Naive thymus-derived CD4-positive, alpha-beta T cell (primary cell): ENCODE results near the gene PRDM16. TPM values are rescaled to one million over a fixed set of nuclear protein-coding genes. Genes with fewer than 3 reads are reported as not detected.
"Not testable (repeated sequence)": the region's sequence is repeated elsewhere in the genome, so short reads cannot be mapped to it uniquely, and the experiment has no call there.

ENCODE experiments used
- ATAC-seq: fragments of 150-1000 bp; cut with Tn5 transposase; 2 replicates; pipeline ENCODE4 v1.10.0; 2021; ENCODE audit warnings: mild to moderate bottlenecking, moderate library complexity
- CTCF ChIA-PET: fragments of 350-600 bp; sonication (Branson Sonifier 250); formaldehyde crosslinking; loops from one replicate; lab custom pipeline; 2021; ENCODE audit warnings: antibody characterized with exemption; lab: Charles Lee
- POLR2A ChIA-PET: fragments of 350-600 bp; sonication (Branson Sonifier 250); formaldehyde crosslinking; loops from one replicate; lab custom pipeline; 2021; ENCODE audit warnings: antibody characterized with exemption, inconsistent platforms; lab: Charles Lee
- DNase-seq, 9 donors: peaks; one replicate each; pipeline versions ENCODE4 v3.0.0 to v3.0.0-alpha.2; 2020 to 2022; ENCODE audit warnings: mixed read lengths in 1 of 9
- H3K27ac ChIP-seq: one replicate; pipeline ENCODE4 v1.7.0; 2013; ENCODE audit warnings: mild to moderate bottlenecking, low read depth, low read length, moderate library complexity
- H3K27me3 ChIP-seq, 2 donors: one replicate each; pipeline ENCODE4 v1.7.0; 2013; ENCODE audit warnings: low read length in 2 of 2, mild to moderate bottlenecking in 2 of 2, moderate library complexity in 2 of 2; ENCODE audit not compliant: control insufficient read depth in 2 of 2, insufficient read depth in 2 of 2
- H3K36me3 ChIP-seq, 3 experiments: 1 replicate in 2 of 3; 2 replicates in 1 of 3; pipeline ENCODE4 v1.7.0; 2013; ENCODE audit warnings: low read length in 3 of 3, mild to moderate bottlenecking in 3 of 3, moderate library complexity in 1 of 3; ENCODE audit not compliant: insufficient read depth in 3 of 3, control insufficient read depth in 2 of 3
- H3K4me1 ChIP-seq, 2 donors: one replicate each; pipeline ENCODE4 v1.7.0; 2013; ENCODE audit warnings: low read length in 2 of 2, mild to moderate bottlenecking in 2 of 2, moderate library complexity in 1 of 2; ENCODE audit not compliant: control insufficient read depth in 2 of 2, insufficient read depth in 2 of 2
- H3K4me3 ChIP-seq: 2 replicates; pipeline ENCODE4 v1.7.0; 2013; ENCODE audit warnings: mild to moderate bottlenecking, low read length
- H3K9me3 ChIP-seq, 3 experiments: 1 replicate in 2 of 3; 2 replicates in 1 of 3; pipeline ENCODE4 v1.7.0; 2013; ENCODE audit warnings: low read length in 3 of 3; ENCODE audit not compliant: control insufficient read depth in 2 of 3
- H3K27ac Mint-ChIP-seq, 9 donors: one replicate each; pipeline ENCODE4 v1.8.0; 2020 to 2022; ENCODE audit warnings: mixed read lengths in 9 of 9, mild to moderate bottlenecking in 8 of 9, moderate library complexity in 5 of 9, inconsistent platforms in 2 of 9
- H3K27me3 Mint-ChIP-seq, 5 donors: one replicate each; pipeline ENCODE4 v1.8.0; 2021 to 2022; ENCODE audit warnings: mixed read lengths in 5 of 5, mild to moderate bottlenecking in 1 of 5
- H3K36me3 Mint-ChIP-seq, 5 donors: one replicate each; pipeline ENCODE4 v1.8.0; 2020 to 2022; ENCODE audit warnings: mixed read lengths in 5 of 5, mild to moderate bottlenecking in 3 of 5, inconsistent platforms in 1 of 5
- H3K4me1 Mint-ChIP-seq, 7 donors: one replicate each; pipeline ENCODE4 v1.8.0; 2020 to 2022; ENCODE audit warnings: mixed read lengths in 7 of 7, mild to moderate bottlenecking in 3 of 7, inconsistent platforms in 1 of 7
- H3K4me3 Mint-ChIP-seq, 10 donors: one replicate each; pipeline ENCODE4 v1.8.0; 2020 to 2022; ENCODE audit warnings: mild to moderate bottlenecking in 10 of 10, mixed read lengths in 10 of 10, moderate library complexity in 6 of 10, inconsistent platforms in 2 of 10
- H3K9me3 Mint-ChIP-seq, 11 donors: one replicate each; pipeline ENCODE4 v1.8.0; 2020 to 2022; ENCODE audit warnings: mixed read lengths in 11 of 11, mild to moderate bottlenecking in 4 of 11, inconsistent platforms in 1 of 11, moderate library complexity in 1 of 11
- intact Hi-C, 2 donors: fragments of 100-400 bp; cut with micrococcal nuclease; formaldehyde crosslinking; loops; one replicate each; pipeline ENCODE4 v1.15.1; 2023
- polyA plus RNA-seq, 2 donors: library from polyadenylated mRNA; unstranded; fragments of 300-500 nt; fragmentation: Illumina TruSeq; gene quantifications; one replicate each; pipeline ENCODE4 v1.2.3, GENCODE V29; 2021
- total RNA-seq, 6 experiments: library from RNA in 5 of 6; stranded (reverse) in 5 of 6; gene quantifications; 1 replicate in 5 of 6; 2 replicates in 1 of 6; pipeline ENCODE4 v1.2.3 and lab custom pipeline; 2021 to 2026

Gene PRDM16
- total and polyA plus RNA-seq, 7 experiments from 2014 or later: 0.05 to 0.61 (median 0.36) TPM; not detected in 2

DNA sequence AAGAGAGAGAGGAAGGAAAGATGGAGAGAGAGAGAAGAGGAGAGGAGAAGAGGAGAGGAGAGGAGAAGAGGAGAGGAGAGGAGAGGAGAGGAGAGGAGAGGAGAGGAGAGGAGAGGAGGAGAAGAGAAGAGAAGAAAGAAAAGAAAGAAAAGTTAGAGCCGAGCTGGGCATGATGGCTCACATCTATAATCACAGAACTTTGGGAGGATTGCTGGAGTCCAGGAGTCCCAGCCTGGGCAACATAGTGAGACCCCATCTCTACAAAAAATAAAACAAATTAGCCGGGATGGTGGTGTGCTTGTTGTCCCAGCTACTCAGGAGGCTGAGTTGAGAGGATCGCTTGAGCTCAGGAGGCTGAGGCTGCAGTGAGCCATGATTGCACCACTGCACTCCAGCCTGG lies 171.0 kb downstream of the PRDM16 start:
- POLR2A ChIA-PET, H3K27me3 ChIP-seq, H3K4me3 ChIP-seq, H3K4me3 Mint-ChIP-seq, CTCF ChIA-PET, H3K4me1 Mint-ChIP-seq, H3K27ac Mint-ChIP-seq, H3K36me3 Mint-ChIP-seq, DNase-seq, H3K36me3 ChIP-seq, H3K27ac ChIP-seq, H3K4me1 ChIP-seq, H3K9me3 ChIP-seq, ATAC-seq, H3K9me3 Mint-ChIP-seq, H3K27me3 Mint-ChIP-seq, intact Hi-C loops: not testable (repeated sequence)

DNA sequence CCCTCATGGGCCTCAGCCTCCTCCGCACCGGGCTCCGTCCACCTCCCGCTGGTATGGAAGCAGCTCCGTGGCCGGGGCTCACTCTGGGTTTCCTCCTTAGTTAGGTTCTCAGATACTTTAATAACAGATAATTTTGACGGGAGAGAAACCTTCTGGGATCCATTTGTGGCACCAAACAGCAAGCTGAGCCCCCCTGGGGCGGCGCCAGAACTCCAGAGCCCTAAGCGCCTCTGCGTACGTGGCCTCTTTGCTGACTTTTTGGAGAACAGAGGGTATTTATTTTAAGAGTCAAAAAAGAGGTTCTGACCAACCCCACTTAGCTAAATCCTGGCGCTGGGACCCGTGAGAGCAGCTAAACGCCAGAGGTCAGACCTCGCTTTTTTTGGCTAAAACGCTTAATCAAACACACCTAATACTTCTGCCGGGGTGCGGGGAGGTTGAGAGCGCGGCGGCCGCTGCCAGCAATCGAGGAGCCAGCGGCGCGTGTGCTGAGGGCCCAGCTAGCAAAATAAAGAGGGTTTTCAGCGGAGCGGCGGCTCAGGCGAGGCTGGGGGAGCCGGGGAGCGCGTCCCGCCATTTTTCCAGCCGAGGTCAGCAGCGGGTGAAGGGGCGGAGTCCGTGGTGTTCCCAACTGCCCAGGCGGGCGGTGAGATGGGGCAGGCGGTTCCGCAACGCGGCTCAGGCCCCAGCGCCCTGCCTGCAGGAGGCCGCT lies 171.7 kb downstream of the PRDM16 start:
- Mint-ChIP-seq H3K27ac (no peak overlapping the region), H3K9me3 (no peaks in the 10 kb centered on the region), H3K4me3 (no peak overlapping the region), H3K27me3 (peaks cover 0 to 2% (median 0%) of the 10 kb centered on the region in 5 donors), H3K36me3 (no peaks in the 10 kb centered on the region), H3K4me1 (no peaks in the 10 kb centered on the region)
- no peaks in the 10 kb centered on the region for H3K36me3 ChIP-seq
- intact Hi-C loops: no loop called here
- DNase-seq (no peak), ATAC-seq (no peak)
- no peak overlapping the region for H3K27ac ChIP-seq
- H3K4me3 ChIP-seq: no peak overlapping the region
- H3K27me3 ChIP-seq: no peaks in the 10 kb centered on the region
- POLR2A ChIA-PET: no interaction called here
- H3K9me3 ChIP-seq: no peaks in the 10 kb centered on the region
- no peaks in the 10 kb centered on the region for H3K4me1 ChIP-seq
- CTCF ChIA-PET: no interaction called here

DNA sequence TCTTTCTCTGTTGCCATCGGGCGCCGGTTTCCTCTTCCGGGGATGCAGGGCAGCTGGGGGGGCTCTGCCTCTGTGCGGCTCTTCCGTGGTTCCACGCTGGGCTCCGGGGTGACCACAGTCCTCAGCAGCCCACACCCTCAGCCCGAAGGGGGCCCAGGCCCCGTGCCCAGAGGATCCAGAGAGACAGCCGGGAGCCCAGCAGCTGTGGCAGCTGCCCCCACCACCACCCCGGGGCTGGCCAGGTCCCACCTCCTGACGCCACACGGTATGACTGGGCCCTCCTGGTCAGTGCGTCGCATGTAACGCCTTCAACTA lies 172.2 kb downstream of the PRDM16 start:
- Mint-ChIP-seq H3K4me3 (no peak overlapping the region), H3K4me1 (no peaks in the 10 kb centered on the region), H3K36me3 (no peaks in the 10 kb centered on the region), H3K9me3 (no peaks in the 10 kb centered on the region), H3K27me3 (peaks cover 0 to 4% (median 0%) of the 10 kb centered on the region in 5 donors), H3K27ac (no peak overlapping the region)
- H3K9me3 ChIP-seq: no peaks in the 10 kb centered on the region
- no peak overlapping the region for H3K27ac ChIP-seq
- no peak for DNase-seq
- ChIA-PET CTCF (no interaction called here), POLR2A (no interaction called here)
- intact Hi-C loops: no loop called here
- no peaks in the 10 kb centered on the region for H3K36me3 ChIP-seq
- no peak for ATAC-seq
- no peaks in the 10 kb centered on the region for H3K27me3 ChIP-seq
- H3K4me3 ChIP-seq: no peak overlapping the region
- no peaks in the 10 kb centered on the region for H3K4me1 ChIP-seq

DNA sequence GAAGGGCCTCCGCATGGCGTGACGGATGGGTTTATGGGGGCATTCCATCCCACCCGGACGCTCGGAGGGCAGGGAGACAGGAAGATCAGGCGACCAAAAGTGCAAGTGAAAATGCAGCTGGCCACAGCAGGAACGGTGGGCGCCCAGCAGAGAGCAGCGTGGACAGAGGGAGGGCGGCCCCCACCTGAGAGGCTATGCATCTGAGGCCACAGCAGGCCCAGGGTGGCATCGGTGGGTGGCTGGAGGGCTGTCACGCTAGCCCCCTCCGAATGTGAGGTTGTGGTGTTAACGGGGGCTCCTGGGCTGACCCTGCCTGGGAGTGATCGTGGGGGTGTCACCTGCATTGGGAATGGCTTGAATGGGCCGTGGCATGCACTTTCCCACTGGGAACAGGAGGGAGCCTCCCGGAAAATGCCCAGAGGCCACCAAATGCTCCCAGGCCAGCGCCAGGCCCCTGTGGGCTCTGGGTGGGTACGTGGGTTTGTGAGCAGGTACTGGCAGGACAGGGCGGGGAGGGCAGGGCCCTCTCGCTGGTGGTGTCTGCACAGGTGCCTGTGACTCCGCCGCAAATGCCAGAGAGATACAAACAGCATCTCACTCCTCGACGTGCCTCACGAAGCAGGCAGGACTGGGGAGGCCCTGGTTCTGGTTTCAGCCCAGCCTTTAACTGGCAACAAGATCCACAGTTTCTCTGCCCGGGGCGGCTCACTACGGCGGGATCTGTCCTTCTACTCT lies 172.8 kb downstream of the PRDM16 start:
- Mint-ChIP-seq H3K36me3 (no peaks in the 10 kb centered on the region), H3K4me3 (no peak overlapping the region), H3K9me3 (no peaks in the 10 kb centered on the region), H3K27me3 (peaks cover 0 to 5% (median under 1%) of the 10 kb centered on the region in 5 donors), H3K27ac (no peak overlapping the region), H3K4me1 (no peaks in the 10 kb centered on the region)
- DNase-seq: no peak
- no peak for ATAC-seq
- POLR2A ChIA-PET: no interaction called here
- H3K27me3 ChIP-seq: no peaks in the 10 kb centered on the region
- no peak overlapping the region for H3K27ac ChIP-seq
- no peak overlapping the region for H3K4me3 ChIP-seq
- CTCF ChIA-PET: no interaction called here
- no peaks in the 10 kb centered on the region for H3K4me1 ChIP-seq
- no peaks in the 10 kb centered on the region for H3K36me3 ChIP-seq
- no peaks in the 10 kb centered on the region for H3K9me3 ChIP-seq
- intact Hi-C loops: no loop called here

DNA sequence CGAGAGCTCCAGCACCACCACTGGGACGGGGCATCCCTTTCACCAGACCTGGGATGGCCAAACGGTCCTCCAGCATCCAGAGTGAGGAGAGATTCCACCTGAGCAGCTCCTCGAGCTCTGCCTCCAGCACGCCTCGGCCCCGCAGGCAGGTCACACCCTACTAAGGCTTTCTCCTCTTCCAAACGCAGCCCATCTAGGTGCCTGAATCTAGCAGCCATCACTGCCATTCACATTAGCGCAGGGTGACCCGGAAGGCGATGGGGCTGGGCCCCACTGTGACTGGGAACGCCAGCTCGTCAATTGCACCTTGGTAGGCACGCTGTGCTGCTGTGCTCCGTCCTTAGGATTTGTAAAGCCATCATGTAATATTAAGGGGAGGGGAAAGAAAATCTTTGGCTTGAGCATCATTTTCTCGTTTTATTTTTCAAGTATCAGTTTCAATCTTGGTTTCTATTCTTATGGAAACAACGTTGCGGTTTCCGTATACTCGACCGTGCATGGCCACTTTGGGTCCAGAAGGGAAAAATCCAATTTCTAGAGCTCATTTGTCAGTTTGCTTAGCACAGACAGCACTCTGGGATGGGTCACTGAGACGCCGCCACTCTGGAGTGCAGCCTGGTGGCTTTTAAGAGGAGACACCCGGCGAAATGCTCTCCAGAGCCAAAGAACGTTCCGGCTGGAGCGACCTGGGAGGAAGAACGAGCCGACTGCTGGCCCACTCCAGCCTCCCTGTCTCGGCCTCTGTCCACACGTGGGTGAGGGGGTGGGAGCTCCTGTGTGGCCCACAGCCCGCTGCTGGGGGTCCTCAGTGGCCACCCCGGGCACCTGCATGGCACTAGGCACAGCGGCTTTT lies 173.6 kb downstream of the PRDM16 start:
- Mint-ChIP-seq H3K4me1 (no peaks in the 10 kb centered on the region), H3K27ac (no peak overlapping the region), H3K9me3 (no peaks in the 10 kb centered on the region), H3K4me3 (no peak overlapping the region), H3K27me3 (peaks cover 0 to 12% (median 4%) of the 10 kb centered on the region in 5 donors), H3K36me3 (no peaks in the 10 kb centered on the region)
- H3K27ac ChIP-seq: no peak overlapping the region
- POLR2A ChIA-PET: no interaction called here
- DNase-seq (no peak), ATAC-seq (no peak)
- H3K27me3 ChIP-seq: no peaks in the 10 kb centered on the region
- intact Hi-C loops: no loop called here
- no peak overlapping the region for H3K4me3 ChIP-seq
- H3K9me3 ChIP-seq: no peaks in the 10 kb centered on the region
- no peaks in the 10 kb centered on the region for H3K4me1 ChIP-seq
- CTCF ChIA-PET: no interaction called here
- H3K36me3 ChIP-seq: no peaks in the 10 kb centered on the region

DNA sequence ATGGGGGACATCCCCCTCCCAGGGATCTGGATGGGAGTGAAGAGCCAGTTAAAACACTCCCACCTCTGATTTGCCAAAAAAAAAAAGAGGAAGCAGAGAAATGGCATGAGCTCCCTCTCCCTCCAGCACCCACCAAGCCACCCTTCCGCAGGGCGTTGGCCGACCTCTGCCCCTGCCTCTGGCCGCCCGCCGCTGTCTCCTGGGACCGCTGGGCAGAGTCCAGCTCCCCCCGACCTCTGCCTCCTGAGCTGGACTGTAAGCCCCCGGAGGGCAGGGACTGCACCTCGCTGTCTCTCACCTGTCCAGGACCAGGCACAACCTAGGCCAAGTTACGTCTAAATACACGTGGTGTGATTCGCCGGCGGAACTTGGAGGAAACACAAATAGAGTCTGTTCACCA lies 174.3 kb downstream of the PRDM16 start:
- H3K4me1 Mint-ChIP-seq: no peaks in the 10 kb centered on the region
- intact Hi-C loops: no loop called here
- Histone ChIP-seq H3K27ac (no peak overlapping the region), H3K27me3 (no peaks in the 10 kb centered on the region), H3K4me1 (no peaks in the 10 kb centered on the region), H3K4me3 (no peak overlapping the region), H3K9me3 (no peaks in the 10 kb centered on the region), H3K36me3 (no peaks in the 10 kb centered on the region)
- ATAC-seq (no peak), DNase-seq (no peak)
- no peaks in the 10 kb centered on the region for H3K36me3 Mint-ChIP-seq
- H3K27me3 Mint-ChIP-seq: peaks cover 0 to 16% (median 10%) of the 10 kb centered on the region in 5 donors
- H3K9me3 Mint-ChIP-seq: no peaks in the 10 kb centered on the region
- ChIA-PET CTCF (no interaction called here), POLR2A (no interaction called here)
- H3K4me3 Mint-ChIP-seq: no peak overlapping the region
- no peak overlapping the region for H3K27ac Mint-ChIP-seq
